Nephron progenitor cell (in vitro differentiated cells): Measurements from ENCODE around the gene FN1.

Experiments
- DNase-seq: peaks from one replicate; pipeline ENCODE4 v3.0.0; 2021
- H3K27ac Mint-ChIP-seq: 2 replicates; pipeline ENCODE4 v1.8.0; 2021; ENCODE audit warnings: mild to moderate bottlenecking, moderate library complexity, mixed read lengths
- H3K27me3 Mint-ChIP-seq: 2 replicates; pipeline ENCODE4 v1.8.0; 2021; ENCODE audit warnings: mild to moderate bottlenecking, low read depth, mixed read lengths; ENCODE audit not compliant: poor library complexity
- H3K36me3 Mint-ChIP-seq: 2 replicates; pipeline ENCODE4 v1.8.0; 2021; ENCODE audit warnings: low read depth, mixed read lengths
- H3K4me1 Mint-ChIP-seq: 2 replicates; pipeline ENCODE4 v1.8.0; 2021; ENCODE audit warnings: mixed read lengths
- H3K4me3 Mint-ChIP-seq: 2 replicates; pipeline ENCODE4 v1.8.0; 2021; ENCODE audit warnings: mild to moderate bottlenecking, moderate library complexity, mixed read lengths
- H3K9me3 Mint-ChIP-seq: 2 replicates; pipeline ENCODE4 v1.8.0; 2021; ENCODE audit warnings: mild to moderate bottlenecking, moderate library complexity, mixed read lengths
- TF ChIP-seq, protein P1 (sequence below): fragments of 200-600 bp; sonication (generic); IDR thresholded peaks from 2 replicates; pipeline ENCODE4 v1.5.0; 2021; ENCODE audit warnings: antibody characterized with exemption

FN1 gene

DNA sequence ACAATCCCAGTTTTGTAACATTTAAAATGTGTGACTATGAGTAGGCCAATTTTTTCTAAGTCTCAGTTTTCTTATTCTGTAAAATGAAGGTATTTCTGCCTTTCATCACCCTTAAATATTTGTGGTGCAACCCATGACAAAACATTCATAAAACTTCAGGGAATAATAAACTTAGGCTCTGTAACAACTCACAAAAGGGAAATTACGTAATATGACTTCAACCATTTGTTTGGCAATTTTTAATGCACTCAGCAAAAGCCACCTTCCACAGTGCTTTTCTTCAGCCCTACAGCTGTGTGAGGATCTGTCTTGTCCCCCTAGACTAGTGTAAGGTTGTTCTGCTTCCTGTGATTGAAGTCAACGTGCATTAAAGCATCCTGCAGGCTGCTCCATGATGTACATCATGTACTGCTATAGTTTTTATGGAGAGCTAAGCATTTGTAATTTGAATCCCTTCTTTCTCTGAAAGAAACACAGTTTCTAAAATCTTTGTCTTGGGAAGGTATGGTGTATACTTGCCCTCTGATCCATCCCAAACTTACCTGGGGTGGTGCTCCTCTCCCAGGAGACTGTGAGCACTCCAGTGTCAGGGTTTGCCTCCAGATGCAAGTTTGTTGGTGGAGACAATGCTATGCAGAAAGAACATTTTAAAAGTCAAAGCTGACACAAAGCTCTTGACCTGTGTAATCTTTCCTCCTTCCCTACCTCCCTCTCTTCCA is 39.1 kb downstream of the FN1 start:
- TF ChIP-seq, protein P1, sequence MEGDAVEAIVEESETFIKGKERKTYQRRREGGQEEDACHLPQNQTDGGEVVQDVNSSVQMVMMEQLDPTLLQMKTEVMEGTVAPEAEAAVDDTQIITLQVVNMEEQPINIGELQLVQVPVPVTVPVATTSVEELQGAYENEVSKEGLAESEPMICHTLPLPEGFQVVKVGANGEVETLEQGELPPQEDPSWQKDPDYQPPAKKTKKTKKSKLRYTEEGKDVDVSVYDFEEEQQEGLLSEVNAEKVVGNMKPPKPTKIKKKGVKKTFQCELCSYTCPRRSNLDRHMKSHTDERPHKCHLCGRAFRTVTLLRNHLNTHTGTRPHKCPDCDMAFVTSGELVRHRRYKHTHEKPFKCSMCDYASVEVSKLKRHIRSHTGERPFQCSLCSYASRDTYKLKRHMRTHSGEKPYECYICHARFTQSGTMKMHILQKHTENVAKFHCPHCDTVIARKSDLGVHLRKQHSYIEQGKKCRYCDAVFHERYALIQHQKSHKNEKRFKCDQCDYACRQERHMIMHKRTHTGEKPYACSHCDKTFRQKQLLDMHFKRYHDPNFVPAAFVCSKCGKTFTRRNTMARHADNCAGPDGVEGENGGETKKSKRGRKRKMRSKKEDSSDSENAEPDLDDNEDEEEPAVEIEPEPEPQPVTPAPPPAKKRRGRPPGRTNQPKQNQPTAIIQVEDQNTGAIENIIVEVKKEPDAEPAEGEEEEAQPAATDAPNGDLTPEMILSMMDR, result no peak
- Mint-ChIP-seq H3K27ac (peak overlapping the region; percentile 42), H3K36me3 (peaks cover 66% of the 10 kb centered on the region), H3K4me1 (peaks cover 6% of the 10 kb centered on the region), H3K27me3 (no peaks in the 10 kb centered on the region), H3K9me3 (no peaks in the 10 kb centered on the region), H3K4me3 (no peak overlapping the region)
- no peak for DNase-seq

GRCh38 chr2:215395687-215396460 is 40.0 kb downstream of the FN1 start:
- H3K27ac Mint-ChIP-seq, result peak overlapping the region; percentile 88
- DNase-seq, result no peak
- peaks cover 6% of the 10 kb centered on the region for H3K4me1 Mint-ChIP-seq
- no peaks in the 10 kb centered on the region for H3K9me3 Mint-ChIP-seq
- no peaks in the 10 kb centered on the region for H3K27me3 Mint-ChIP-seq
- no peak overlapping the region for H3K4me3 Mint-ChIP-seq
- TF ChIP-seq, protein P1, result no peak
- H3K36me3 Mint-ChIP-seq, result peaks cover 67% of the 10 kb centered on the region

GRCh38 chr2:215394102-215394805 is 41.6 kb downstream of the FN1 start:
- TF ChIP-seq, protein P1, result no peak
- H3K27me3 Mint-ChIP-seq, result no peaks in the 10 kb centered on the region
- H3K4me3 Mint-ChIP-seq, result no peak overlapping the region
- H3K9me3 Mint-ChIP-seq, result no peaks in the 10 kb centered on the region
- peaks cover 76% of the 10 kb centered on the region for H3K36me3 Mint-ChIP-seq
- no peak for DNase-seq
- peaks cover 6% of the 10 kb centered on the region for H3K4me1 Mint-ChIP-seq
- H3K27ac Mint-ChIP-seq, result peak overlapping the region; percentile 60

DNA sequence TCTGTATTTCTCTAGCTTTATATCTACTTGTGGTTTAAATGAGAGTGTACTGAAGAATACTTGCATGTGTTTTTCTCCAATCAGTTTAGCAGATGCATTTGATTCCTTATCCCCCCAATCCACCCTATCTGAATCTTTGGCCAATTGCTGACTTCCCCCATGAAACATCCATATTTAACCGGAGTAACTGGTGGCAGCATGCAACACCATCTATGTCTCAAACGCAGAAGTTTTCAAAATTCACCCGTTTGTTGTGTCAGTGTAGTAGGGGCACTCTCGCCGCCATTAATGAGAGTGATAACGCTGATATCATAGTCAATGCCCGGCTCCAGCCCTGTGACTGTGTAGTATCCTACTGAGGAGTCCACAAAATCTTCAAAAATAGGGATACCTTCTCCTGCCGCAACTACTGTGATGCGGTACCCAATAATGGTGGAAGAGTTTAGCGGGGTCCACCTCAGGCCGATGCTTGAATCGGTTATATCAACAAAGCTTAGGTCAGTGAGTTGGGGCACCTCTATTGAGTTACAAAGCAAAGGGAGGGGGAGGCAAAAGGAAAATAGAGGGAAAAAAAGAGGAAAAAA is 43.1 kb downstream of the FN1 start:
- Mint-ChIP-seq H3K4me1 (peaks cover 6% of the 10 kb centered on the region), H3K27me3 (no peaks in the 10 kb centered on the region), H3K9me3 (no peaks in the 10 kb centered on the region), H3K36me3 (peaks cover 67% of the 10 kb centered on the region), H3K4me3 (no peak overlapping the region), H3K27ac (peak overlapping the region; percentile 66)
- DNase-seq, result no peak
- TF ChIP-seq, protein P1, result no peak

DNA sequence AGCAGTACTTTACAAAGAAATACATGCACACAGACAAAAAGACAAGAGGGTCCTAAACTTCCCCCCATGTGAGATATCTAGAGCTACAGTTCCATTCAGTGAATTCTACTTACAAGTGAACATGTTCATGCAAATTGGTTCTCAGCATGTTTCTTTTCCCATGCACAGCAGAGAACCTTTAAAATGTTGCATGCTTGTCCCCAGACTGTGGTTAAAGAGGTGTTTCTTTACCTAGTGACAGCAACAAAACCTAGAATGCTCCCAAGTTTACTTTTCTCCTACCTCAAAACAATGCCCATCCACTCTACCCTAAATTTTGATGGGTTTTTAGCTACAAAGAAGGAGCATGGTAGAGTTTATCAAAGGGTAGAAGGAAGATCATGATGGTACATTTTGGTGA is 43.7 kb downstream of the FN1 start:
- peaks cover 6% of the 10 kb centered on the region for H3K4me1 Mint-ChIP-seq
- peaks cover 66% of the 10 kb centered on the region for H3K36me3 Mint-ChIP-seq
- no peak for DNase-seq
- no peaks in the 10 kb centered on the region for H3K9me3 Mint-ChIP-seq
- TF ChIP-seq, protein P1, result no peak
- no peaks in the 10 kb centered on the region for H3K27me3 Mint-ChIP-seq
- H3K4me3 Mint-ChIP-seq, result no peak overlapping the region
- no peak overlapping the region for H3K27ac Mint-ChIP-seq
